Bronchial epithelial cell (primary cell): ENCODE measurements around the gene TNPO2. TPM values are rescaled to one million over a fixed set of nuclear protein-coding genes. Genes with fewer than 3 reads are reported as not detected.
"Not testable (repeated sequence)": the region's sequence is repeated elsewhere in the genome, so short reads cannot be mapped to it uniquely, and the experiment has no call there.

ENCODE experiments used
- DNase-seq: peaks from one replicate; pipeline ENCODE4 v3.0.0-alpha.2; 2010; ENCODE audit warnings: low read depth
- FAIRE-seq: peaks from 2 replicates; lab custom pipeline; 2011; peaks lifted over from hg19 to GRCh38; lab: Jason Lieb, UNC
- H3K27me3 ChIP-seq: 2 replicates; pipeline ENCODE4 v1.5.1; 2011; ENCODE audit warnings: low read length; ENCODE audit not compliant: control insufficient read depth, insufficient read depth
- H3K36me3 ChIP-seq: 2 replicates; pipeline ENCODE4 v1.5.1; 2011; ENCODE audit warnings: low read length; ENCODE audit not compliant: control insufficient read depth, insufficient read depth
- H3K4me3 ChIP-seq: 2 replicates; pipeline ENCODE4 v1.5.1; 2011; ENCODE audit warnings: mild to moderate bottlenecking, low read depth, low read length, control low read depth
- total RNA-seq: library from RNA; depleted of rRNA; stranded (reverse); fragments of >200 nt; gene quantifications from 2 replicates; pipeline ENCODE4 v1.2.1, GENCODE V29; 2014
- TF ChIP-seq, protein P1 (sequence below): IDR thresholded peaks from 2 replicates; pipeline ENCODE4 v1.5.1; 2011; ENCODE audit warnings: mild to moderate bottlenecking, moderate library complexity, low read length, control low read depth, inconsistent platforms; ENCODE audit not compliant: insufficient read depth, severe bottlenecking

Gene TNPO2
- total RNA-seq, 1 donor from 2014 or later, result 16.8 TPM

DNA sequence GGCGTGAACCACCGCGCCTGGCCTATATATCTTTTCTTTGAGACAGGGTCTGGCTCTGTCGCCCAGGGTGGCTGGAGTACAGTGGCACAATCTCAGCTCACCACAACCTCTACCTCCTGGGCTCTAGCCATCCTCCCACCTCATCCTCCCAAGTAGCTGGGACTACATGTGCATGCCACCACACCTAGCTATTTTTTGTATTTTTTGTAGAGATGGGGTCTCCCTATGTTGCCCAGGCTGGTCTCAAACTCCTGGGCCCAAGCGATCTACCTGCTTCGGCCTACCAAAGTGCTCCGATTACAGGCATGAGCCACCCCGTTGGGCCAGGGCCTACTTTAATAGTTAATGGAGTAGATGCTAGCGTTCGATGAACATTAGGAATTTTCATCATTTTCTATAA lies 3.4 kb downstream of the TNPO2 start:
- peak overlapping the region; percentile 89 for H3K4me3 ChIP-seq
- FAIRE-seq (no peak), DNase-seq (no peak)
- peaks cover 19% of the 10 kb centered on the region for H3K36me3 ChIP-seq
- no peaks in the 10 kb centered on the region for H3K27me3 ChIP-seq
- TF ChIP-seq, protein P1, sequence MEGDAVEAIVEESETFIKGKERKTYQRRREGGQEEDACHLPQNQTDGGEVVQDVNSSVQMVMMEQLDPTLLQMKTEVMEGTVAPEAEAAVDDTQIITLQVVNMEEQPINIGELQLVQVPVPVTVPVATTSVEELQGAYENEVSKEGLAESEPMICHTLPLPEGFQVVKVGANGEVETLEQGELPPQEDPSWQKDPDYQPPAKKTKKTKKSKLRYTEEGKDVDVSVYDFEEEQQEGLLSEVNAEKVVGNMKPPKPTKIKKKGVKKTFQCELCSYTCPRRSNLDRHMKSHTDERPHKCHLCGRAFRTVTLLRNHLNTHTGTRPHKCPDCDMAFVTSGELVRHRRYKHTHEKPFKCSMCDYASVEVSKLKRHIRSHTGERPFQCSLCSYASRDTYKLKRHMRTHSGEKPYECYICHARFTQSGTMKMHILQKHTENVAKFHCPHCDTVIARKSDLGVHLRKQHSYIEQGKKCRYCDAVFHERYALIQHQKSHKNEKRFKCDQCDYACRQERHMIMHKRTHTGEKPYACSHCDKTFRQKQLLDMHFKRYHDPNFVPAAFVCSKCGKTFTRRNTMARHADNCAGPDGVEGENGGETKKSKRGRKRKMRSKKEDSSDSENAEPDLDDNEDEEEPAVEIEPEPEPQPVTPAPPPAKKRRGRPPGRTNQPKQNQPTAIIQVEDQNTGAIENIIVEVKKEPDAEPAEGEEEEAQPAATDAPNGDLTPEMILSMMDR, result no peak

DNA sequence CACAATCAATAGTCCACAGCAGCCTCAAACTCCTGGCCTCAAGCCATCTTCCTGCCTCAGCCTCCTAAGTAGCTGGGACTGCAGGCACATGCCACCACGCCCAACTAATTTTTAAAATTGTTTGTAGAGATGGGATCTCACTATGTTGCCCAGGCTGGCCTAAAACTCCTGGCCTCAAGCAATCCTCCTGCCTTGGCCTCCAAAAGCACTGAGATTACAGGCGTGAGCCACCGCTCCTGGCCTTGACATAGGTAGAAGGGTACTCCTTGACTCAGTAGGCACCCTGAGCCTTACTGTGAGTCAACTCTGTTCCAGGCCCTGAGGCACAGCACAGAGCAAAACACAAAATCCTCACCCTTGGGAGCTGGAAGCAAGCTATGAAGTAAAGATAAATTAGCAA lies 7.8 kb downstream of the TNPO2 start:
- TF ChIP-seq, protein P1, result no peak
- FAIRE-seq, result no peak
- H3K27me3 ChIP-seq, result no peaks in the 10 kb centered on the region
- no peak for DNase-seq
- H3K4me3 ChIP-seq, result no peak overlapping the region
- peaks cover 40% of the 10 kb centered on the region for H3K36me3 ChIP-seq

DNA sequence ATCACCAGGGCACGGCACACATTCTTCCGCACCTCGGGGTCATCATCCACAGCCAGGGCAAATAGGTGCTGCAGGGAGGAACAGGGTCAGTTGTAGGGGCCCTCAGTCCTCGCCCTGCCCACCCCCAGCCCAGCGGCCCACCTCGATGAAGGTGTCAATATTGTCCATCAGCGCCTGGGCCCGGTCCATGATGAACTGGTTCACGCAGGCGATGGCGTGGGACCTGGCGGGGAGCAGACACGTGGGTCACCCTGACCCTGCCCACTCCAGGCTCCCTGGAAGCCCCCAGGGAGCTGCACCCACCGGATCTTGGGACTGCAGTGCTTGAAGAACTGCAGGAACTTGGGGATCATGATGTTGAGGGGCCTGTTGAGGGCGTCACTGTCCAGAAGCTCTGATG lies 8.6 kb downstream of the TNPO2 start:
- H3K4me3 ChIP-seq, result no peak overlapping the region
- no peaks in the 10 kb centered on the region for H3K27me3 ChIP-seq
- TF ChIP-seq, protein P1, result no peak
- H3K36me3 ChIP-seq, result peaks cover 45% of the 10 kb centered on the region
- DNase-seq, result no peak
- FAIRE-seq, result no peak

DNA sequence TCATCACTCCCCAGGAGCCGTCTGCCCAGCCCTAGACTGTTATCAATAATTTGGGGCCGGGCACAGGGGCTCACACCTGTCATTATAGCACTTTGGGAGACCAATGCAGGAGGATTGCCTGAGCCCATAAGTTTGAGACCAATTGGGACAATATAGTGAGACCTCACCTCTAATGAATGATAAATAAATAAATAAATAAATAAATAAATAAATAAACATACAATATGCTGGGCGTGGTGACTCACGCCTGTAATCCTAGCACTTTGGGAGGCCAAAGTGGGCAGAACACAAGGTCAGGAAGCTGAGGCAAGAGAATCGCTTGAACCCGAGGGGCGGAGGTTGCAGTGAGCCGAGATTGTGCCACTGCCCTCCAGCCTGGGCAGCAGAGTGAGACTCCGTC lies 10.4 kb downstream of the TNPO2 start:
- H3K27me3 ChIP-seq, H3K4me3 ChIP-seq, FAIRE-seq, DNase-seq: not testable (repeated sequence)
- peaks cover 40% of the 10 kb centered on the region for H3K36me3 ChIP-seq

DNA sequence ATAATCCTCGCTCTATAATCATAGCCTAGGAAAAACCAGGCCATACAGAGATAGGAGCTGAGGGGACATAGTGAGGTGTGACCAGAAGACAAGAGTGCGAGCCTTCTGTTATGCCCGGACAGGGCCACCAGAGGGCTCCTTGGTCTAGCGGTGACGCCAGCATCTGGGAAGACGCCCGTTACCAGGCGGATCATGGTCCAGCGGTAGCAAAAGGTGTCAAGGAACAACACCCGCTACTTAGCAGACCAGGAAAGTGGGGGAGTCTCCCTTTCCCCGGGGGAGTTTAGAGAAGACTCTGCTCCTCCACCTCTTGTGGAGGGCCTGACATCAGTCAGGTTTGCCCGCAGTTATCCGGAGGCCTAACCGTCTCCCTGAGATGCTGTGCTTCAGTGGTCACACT lies 11.7 kb downstream of the TNPO2 start:
- peaks cover 40% of the 10 kb centered on the region for H3K36me3 ChIP-seq
- not testable (repeated sequence) for H3K4me3 ChIP-seq, DNase-seq, FAIRE-seq, H3K27me3 ChIP-seq

DNA sequence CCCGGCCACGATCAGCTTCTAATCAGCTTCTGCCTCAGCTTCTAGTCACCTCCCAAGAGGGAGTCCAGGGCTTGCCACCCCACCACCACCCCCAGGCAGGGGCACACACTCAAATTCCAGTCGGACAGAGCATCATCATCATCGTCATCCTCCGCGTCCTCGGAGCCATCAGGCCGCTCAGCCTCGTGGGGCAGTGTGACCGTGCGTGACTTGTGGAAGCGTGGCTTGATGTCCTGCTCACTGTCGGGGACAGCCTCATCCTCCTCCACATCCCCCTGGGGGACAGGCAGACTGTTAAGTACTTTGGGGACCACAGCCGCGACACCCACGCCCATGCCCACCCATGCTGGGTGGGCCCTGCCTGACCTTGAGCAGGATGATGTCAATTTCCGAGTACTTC lies 12.5 kb downstream of the TNPO2 start:
- DNase-seq, result no peak
- TF ChIP-seq, protein P1, result no peak
- H3K27me3 ChIP-seq, result no peaks in the 10 kb centered on the region
- no peak for FAIRE-seq
- H3K36me3 ChIP-seq, result peaks cover 39% of the 10 kb centered on the region
- H3K4me3 ChIP-seq, result no peak overlapping the region

DNA sequence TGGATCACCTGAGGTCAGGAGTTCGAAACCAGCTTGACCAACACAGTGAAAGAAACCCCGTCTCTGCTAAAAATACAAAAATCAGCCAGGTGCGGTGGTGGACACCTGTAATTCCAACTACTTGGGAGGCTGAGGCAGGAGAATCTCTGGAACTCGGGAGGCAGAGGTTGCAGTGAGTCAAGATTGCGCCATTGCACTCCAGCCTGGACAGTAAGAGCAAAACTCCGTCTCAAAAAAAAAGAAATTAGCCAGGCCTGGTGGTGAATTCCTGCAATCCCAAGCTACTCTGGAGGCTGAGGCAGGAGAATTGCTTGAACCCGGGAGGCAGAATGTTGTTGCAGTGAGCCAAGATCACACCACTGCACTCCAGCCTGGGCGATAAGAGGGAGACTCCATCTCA lies 15.1 kb downstream of the TNPO2 start:
- no peaks in the 10 kb centered on the region for H3K27me3 ChIP-seq
- no peak overlapping the region for H3K4me3 ChIP-seq
- no peak for FAIRE-seq
- TF ChIP-seq, protein P1, result no peak
- H3K36me3 ChIP-seq, result peaks cover 32% of the 10 kb centered on the region
- no peak for DNase-seq
